HG03097 (cell line): ENCODE measurements around the gene ABCB9.

Experiments
- ATAC-seq: cut with Tn5 transposase; IDR thresholded peaks from one replicate; pipeline ENCODE4 v1.9.1; 2021; ENCODE audit not compliant: unreplicated experiment, low FRiP score

Gene ABCB9

DNA sequence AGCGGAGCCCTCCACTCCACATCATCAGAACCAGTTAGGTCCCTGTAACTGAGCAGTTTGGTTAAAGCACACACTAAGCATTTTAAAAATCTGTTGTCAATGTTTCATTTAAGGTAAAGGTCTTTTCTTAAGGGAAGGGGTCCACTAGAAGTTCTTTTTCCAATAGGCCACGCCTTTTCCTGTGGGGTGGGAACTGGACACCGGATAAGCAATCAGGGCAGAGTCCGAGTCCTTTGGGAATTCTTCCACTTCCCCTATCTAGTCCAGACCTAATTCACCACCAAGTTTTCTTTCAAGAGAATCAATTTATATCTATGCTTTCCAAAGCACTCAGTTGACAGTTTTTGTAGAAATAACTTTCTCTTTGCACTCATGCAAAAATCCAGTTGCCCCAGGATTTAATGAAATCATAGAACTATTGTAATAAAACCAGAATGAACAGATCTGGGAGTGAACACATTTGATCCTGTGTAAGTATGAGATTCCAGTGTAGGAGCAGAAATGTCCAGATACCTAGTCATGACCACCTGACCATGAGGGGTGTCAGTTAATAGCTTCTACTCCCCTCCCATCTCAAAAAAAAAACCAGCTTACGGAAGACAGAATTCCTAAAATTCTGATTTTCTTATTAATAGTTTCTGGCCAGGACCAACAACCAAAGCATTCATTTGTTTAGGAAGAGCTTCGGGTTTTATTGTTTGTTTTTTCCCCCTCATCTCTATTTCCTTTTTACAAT lies 82.0 kb downstream of the ABCB9 start:
- no peak for ATAC-seq

- no peak for ATAC-seq
Observed at GRCh38 chr12:122882908-122883558, 83.2 kb downstream of the ABCB9 start.

- no peak for ATAC-seq
Observed at GRCh38 chr12:122880668-122881067, 85.6 kb downstream of the ABCB9 start.

DNA sequence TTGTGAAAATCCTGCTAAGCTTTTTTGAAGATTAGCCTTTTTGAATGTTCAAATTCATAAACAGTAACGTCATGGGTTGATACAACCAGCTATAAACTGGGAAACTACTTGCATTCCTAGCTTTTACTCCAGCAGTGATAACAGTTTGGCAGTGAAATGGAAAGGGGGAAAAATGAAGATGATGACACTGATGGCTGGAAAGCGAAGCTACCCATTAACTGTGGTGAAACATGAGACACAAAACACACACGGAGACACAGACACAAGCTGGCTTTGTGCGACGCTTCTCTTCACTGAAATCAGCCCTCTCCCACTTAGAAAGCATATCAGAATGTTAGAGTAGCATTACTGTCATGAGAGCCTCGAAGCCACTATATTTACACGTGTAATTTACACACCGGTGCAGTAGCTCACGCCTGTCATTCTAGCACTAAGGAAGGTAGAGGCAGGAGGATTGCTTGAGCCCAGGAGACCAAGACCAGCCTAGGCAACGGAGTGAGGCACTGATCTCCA lies 86.1 kb downstream of the ABCB9 start:
- no peak for ATAC-seq
